Neutrophil (primary cell): ENCODE results near the gene COA6.
"Not testable (repeated sequence)": the region's sequence is repeated elsewhere in the genome, so short reads cannot be mapped to it uniquely, and the experiment has no call there.

ENCODE experiments used
- H3K27ac ChIP-seq: fragments of 200-600 bp; sonication (generic); 2 replicates; pipeline ENCODE4 v1.5.1; 2016; ENCODE audit warnings: mild to moderate bottlenecking, moderate library complexity
- H3K27me3 ChIP-seq: fragments of 200-600 bp; sonication (generic); 2 replicates; pipeline ENCODE4 v1.6.0; 2016; ENCODE audit warnings: mild to moderate bottlenecking
- H3K36me3 ChIP-seq: fragments of 200-600 bp; sonication (generic); 2 replicates; pipeline ENCODE4 v1.5.1; 2017
- H3K4me1 ChIP-seq, 2 experiments: fragments of 200-600 bp in 1 of 2; sonication (generic) in 1 of 2; 1 replicate in 1 of 2; 2 replicates in 1 of 2; pipeline versions ENCODE4 v1.5.1 to v1.6.1; 2013 to 2016; ENCODE audit warnings: low read depth in 1 of 2, low read length in 1 of 2, mild to moderate bottlenecking in 1 of 2, moderate library complexity in 1 of 2; ENCODE audit not compliant: control insufficient read depth in 1 of 2, insufficient read depth in 1 of 2
- H3K4me3 ChIP-seq, 2 experiments: fragments of 200-600 bp in 1 of 2; sonication (generic) in 1 of 2; 1 replicate in 1 of 2; 2 replicates in 1 of 2; pipeline ENCODE4 v1.5.1; 2013 to 2016; ENCODE audit warnings: low read depth in 1 of 2, low read length in 1 of 2, mild to moderate bottlenecking in 1 of 2, moderate library complexity in 1 of 2
- H3K9me3 ChIP-seq: fragments of 200-600 bp; sonication (generic); 2 replicates; pipeline ENCODE4 v1.5.1; 2016
- CTCF ChIP-seq: fragments of 200-600 bp; sonication (generic); IDR thresholded peaks from 2 replicates; pipeline ENCODE4 v1.5.1; 2016; ENCODE audit warnings: antibody characterized with exemption

The COA6 gene

GRCh38 chr1:234398849-234399381 is 25.7 kb downstream of the COA6 start:
- peak overlapping the region; percentile 57 to 62 for H3K4me3 ChIP-seq
- H3K27me3 ChIP-seq: no peaks in the 10 kb centered on the region
- peak overlapping the region; percentile 66 for H3K27ac ChIP-seq
- H3K36me3 ChIP-seq: no peaks in the 10 kb centered on the region
- H3K4me1 ChIP-seq: peaks cover 14 to 15% of the 10 kb centered on the region in 2 experiments
- TF ChIP-seq CTCF: no peak
- no peaks in the 10 kb centered on the region for H3K9me3 ChIP-seq

- H3K36me3 ChIP-seq: not testable (repeated sequence)
- H3K27ac ChIP-seq: peak overlapping the region; percentile 66
Measured at GRCh38 chr1:234399515-234399914, 26.3 kb downstream of the COA6 start.

GRCh38 chr1:234400773-234401172 is 27.5 kb downstream of the COA6 start:
- peaks cover 8 to 10% of the 10 kb centered on the region in 2 experiments for H3K4me1 ChIP-seq
- no peak overlapping the region for H3K4me3 ChIP-seq
- H3K36me3 ChIP-seq: no peaks in the 10 kb centered on the region
- no peaks in the 10 kb centered on the region for H3K9me3 ChIP-seq
- no peaks in the 10 kb centered on the region for H3K27me3 ChIP-seq
- no peak for TF ChIP-seq CTCF
- H3K27ac ChIP-seq: peak overlapping the region; percentile 12

More at GRCh38 chr1:234399515-234399914, 26.3 kb downstream of the COA6 start:
- H3K27me3 ChIP-seq, H3K9me3 ChIP-seq: not testable (repeated sequence)
- peak overlapping the region in 1 of 2 experiments; percentile 57 for H3K4me3 ChIP-seq
- peaks cover 14 to 15% of the 10 kb centered on the region in 2 experiments for H3K4me1 ChIP-seq

GRCh38 chr1:234401658-234402057 is 28.4 kb downstream of the COA6 start:
- Histone ChIP-seq H3K4me1 (peaks cover 8 to 10% of the 10 kb centered on the region in 2 experiments), H3K27ac (no peak overlapping the region), H3K4me3 (no peak overlapping the region), H3K27me3 (no peaks in the 10 kb centered on the region), H3K9me3 (no peaks in the 10 kb centered on the region), H3K36me3 (no peaks in the 10 kb centered on the region)
- no peak for TF ChIP-seq CTCF

GRCh38 chr1:234402939-234403338 is 29.7 kb downstream of the COA6 start:
- peaks cover 8 to 10% of the 10 kb centered on the region in 2 experiments for H3K4me1 ChIP-seq
- H3K27ac ChIP-seq: no peak overlapping the region
- no peaks in the 10 kb centered on the region for H3K27me3 ChIP-seq

More at GRCh38 chr1:234402939-234403338, 29.7 kb downstream of the COA6 start:
- Histone ChIP-seq H3K36me3 (no peaks in the 10 kb centered on the region), H3K9me3 (no peaks in the 10 kb centered on the region), H3K4me3 (no peak overlapping the region)
- TF ChIP-seq CTCF: no peak
